ENCODE data around the gene DPP6.

DNA sequence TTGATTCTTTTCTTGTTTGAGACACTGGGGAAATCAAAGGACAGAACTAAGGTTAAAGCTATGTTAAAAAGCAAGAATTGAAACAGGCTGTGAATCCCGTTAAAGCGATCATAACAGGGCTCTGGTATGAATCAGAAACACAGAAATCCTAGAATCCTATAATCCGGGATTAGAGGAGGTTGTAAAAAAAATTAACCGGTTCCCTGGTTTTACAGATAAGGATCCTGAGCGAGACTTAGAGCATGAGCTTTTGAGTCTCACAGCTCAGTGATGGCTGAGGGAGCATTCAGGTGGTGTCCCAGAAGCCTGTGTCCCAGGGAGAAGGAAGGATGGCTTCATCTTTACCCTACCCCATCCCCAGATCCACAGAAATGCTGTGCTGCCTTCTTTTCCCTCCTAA, 489.4 kb downstream of the DPP6 start:
- TF ChIP-seq MAZ (IDR thresholded peaks at IDR 0.05; ENCODE audit: borderline replicate concordance, low read depth, low read length), result no peak
- TF ChIP-seq, protein P1, sequence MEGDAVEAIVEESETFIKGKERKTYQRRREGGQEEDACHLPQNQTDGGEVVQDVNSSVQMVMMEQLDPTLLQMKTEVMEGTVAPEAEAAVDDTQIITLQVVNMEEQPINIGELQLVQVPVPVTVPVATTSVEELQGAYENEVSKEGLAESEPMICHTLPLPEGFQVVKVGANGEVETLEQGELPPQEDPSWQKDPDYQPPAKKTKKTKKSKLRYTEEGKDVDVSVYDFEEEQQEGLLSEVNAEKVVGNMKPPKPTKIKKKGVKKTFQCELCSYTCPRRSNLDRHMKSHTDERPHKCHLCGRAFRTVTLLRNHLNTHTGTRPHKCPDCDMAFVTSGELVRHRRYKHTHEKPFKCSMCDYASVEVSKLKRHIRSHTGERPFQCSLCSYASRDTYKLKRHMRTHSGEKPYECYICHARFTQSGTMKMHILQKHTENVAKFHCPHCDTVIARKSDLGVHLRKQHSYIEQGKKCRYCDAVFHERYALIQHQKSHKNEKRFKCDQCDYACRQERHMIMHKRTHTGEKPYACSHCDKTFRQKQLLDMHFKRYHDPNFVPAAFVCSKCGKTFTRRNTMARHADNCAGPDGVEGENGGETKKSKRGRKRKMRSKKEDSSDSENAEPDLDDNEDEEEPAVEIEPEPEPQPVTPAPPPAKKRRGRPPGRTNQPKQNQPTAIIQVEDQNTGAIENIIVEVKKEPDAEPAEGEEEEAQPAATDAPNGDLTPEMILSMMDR (IDR thresholded peaks at IDR 0.05), result no peak
- no peak for TF ChIP-seq PHF8 (IDR thresholded peaks at IDR 0.05; ENCODE audit: borderline replicate concordance, low read depth)
- TF ChIP-seq HDAC2 (IDR thresholded peaks at IDR 0.05), result no peak
- no peak for TF ChIP-seq POLR2A (IDR thresholded peaks at IDR 0.05; ENCODE audit: low read length)
- TF ChIP-seq NR3C1 (IDR thresholded peaks at IDR 0.05), result no peak
- TF ChIP-seq CBX8 (IDR thresholded peaks at IDR 0.05), result no peak
- TF ChIP-seq, protein P2, sequence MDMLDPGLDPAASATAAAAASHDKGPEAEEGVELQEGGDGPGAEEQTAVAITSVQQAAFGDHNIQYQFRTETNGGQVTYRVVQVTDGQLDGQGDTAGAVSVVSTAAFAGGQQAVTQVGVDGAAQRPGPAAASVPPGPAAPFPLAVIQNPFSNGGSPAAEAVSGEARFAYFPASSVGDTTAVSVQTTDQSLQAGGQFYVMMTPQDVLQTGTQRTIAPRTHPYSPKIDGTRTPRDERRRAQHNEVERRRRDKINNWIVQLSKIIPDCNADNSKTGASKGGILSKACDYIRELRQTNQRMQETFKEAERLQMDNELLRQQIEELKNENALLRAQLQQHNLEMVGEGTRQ (IDR thresholded peaks at IDR 0.05), result no peak
